B cell (primary cell): ENCODE results near the gene MIR17HG.

Source experiments
- EZH2 ChIP-seq: IDR thresholded peaks from 2 replicates; pipeline ENCODE4 v1.6.1; 2012; ENCODE audit warnings: borderline replicate concordance, low read depth, mild to moderate bottlenecking, moderate library complexity, low read length; ENCODE audit not compliant: insufficient read depth, poor library complexity, severe bottlenecking
- TF ChIP-seq, protein P1 (sequence below): fragments of 200-600 bp; IDR thresholded peaks from one replicate; pipeline ENCODE4 v1.8.0; 2022; ENCODE audit warnings: antibody characterized with exemption, mild to moderate bottlenecking

DNA sequence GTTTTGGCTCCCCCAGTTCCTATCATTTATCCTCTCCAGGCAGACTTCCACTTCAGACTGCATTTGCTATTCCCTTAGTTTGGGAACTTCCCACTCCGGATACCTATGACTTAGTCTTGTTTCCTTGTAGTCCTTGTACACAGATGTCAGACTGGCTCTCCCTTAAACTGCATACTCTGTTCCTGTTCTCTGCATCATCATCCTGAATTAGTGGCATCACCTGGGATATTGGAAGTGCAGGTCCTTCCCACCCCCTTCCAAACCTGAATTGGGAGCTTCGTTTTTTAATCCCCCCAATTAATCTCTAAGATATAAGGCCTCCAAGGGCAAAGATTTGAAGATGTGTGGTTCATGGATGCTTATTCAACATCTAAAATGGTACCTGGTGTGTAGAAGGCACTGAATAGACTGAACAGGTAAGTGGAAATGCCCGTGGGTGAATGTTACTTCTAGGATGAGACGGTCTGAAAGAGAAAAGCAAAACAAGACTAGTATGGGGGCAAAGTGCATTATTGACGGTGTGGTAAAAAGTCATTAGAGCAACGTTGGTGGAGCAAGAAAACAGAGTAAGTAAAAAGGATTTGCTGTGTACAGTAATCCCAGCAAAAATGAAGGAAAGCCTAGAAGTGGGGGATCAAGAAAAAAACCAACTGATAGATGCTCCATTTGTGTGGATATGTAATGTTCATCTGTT is 9.6 kb downstream of the MIR17HG start:
- TF ChIP-seq, protein P1, sequence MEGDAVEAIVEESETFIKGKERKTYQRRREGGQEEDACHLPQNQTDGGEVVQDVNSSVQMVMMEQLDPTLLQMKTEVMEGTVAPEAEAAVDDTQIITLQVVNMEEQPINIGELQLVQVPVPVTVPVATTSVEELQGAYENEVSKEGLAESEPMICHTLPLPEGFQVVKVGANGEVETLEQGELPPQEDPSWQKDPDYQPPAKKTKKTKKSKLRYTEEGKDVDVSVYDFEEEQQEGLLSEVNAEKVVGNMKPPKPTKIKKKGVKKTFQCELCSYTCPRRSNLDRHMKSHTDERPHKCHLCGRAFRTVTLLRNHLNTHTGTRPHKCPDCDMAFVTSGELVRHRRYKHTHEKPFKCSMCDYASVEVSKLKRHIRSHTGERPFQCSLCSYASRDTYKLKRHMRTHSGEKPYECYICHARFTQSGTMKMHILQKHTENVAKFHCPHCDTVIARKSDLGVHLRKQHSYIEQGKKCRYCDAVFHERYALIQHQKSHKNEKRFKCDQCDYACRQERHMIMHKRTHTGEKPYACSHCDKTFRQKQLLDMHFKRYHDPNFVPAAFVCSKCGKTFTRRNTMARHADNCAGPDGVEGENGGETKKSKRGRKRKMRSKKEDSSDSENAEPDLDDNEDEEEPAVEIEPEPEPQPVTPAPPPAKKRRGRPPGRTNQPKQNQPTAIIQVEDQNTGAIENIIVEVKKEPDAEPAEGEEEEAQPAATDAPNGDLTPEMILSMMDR, result no peak
- no peak for TF ChIP-seq EZH2
